SU-DHL-6 (cell line): Measurements from ENCODE around the gene CXCL8.
"Not testable (repeated sequence)": the region's sequence is repeated elsewhere in the genome, so short reads cannot be mapped to it uniquely, and the experiment has no call there.

ENCODE experiments used
- CTCF ChIP-seq: fragments of 200-600 bp; sonication (generic); IDR thresholded peaks from one replicate; pipeline ENCODE4 v1.5.1; 2017; ENCODE audit warnings: antibody characterized with exemption, mild to moderate bottlenecking, low read length, moderate library complexity; ENCODE audit not compliant: insufficient read depth, poor library complexity, severe bottlenecking
- EZH2phosphoT487 ChIP-seq: fragments of 200-600 bp; sonication (generic), shearing (Covaris generic); conservative IDR thresholded peaks from 2 replicates; pipeline ENCODE4 v1.6.1; 2018; ENCODE audit warnings: mild to moderate bottlenecking, antibody characterized with exemption, low read length, moderate library complexity, mixed read lengths

GRCh38 chr4:73691201-73691600 lies 49.2 kb upstream of the CXCL8 start:
- TF ChIP-seq EZH2phosphoT487, CTCF: not testable (repeated sequence)
